Stimulated activated CD4-positive, alpha-beta T cell treated with anti-CD3 and anti-CD28 coated beads, Interleukin-1b, Interleukin-23, amount 100 ng/mL, for 48 hours (primary cell): Measurements from ENCODE around the gene PSAT1.
"Not testable (repeated sequence)": the region's sequence is repeated elsewhere in the genome, so short reads cannot be mapped to it uniquely, and the experiment has no call there.

Experiments used
- DNase-seq: peaks from one replicate; pipeline ENCODE4 v3.0.0-alpha.2; 2020

PSAT1 gene

DNA sequence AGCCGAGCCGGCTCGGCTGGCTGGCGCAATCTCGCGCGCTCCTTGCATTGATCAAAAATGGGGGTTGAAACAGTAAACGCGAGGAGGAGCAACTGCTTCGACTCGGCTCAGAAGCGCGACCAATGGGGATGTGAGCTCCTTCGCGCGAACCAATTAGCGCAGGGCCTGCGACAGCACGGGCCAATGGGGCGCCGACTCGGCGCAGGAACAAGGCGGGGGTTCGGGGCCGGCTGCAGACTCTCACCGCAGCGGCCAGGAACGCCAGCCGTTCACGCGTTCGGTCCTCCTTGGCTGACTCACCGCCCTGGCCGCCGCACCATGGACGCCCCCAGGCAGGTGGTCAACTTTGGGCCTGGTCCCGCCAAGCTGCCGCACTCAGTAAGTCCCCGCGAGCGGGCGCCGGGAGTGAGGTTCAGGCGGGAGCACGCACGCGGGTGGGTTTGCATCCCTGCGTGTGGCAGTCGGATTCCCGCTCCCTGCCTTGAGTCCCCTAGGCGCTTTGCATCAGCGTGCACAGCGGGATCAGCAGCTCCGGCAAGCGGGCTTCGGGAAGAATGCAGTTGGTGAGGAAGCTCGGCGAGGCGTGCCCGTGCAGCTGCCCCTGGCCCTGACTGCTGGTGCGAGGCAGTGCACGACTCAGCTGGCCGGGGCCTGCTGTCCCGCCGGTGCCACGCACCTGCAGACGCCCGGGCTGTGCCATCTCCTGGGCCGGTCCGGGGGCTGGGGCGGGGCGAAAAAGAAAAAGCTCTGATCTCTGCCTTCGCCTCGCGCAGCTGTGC lies at the start of gene PSAT1:
Gene PSAT1, plus strand, starts transcription at position 233 of the 779 bp plus-strand sequence. Its CDS starts 86 bp downstream, at position 319.
- DNase-seq, result peak; percentile 95

DNA sequence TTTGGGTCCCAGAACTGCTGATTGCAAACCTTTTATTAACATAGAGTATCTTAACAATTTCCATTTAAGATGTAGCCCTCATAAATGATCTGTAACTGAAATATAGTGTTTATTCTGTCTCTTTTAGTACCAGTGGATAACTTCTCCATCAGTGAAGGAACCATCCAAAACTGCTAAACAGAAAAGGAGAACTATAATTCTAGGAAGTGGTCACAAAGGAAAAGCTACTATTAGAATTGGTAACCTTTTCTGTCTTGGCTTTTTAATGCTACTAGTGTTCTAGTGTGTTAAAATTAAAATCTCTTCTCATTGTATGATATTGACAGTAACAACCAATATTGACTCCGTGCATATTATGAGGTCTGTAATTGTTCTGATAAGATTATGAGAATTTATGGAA lies 48.3 kb upstream of the PSAT1 start:
- DNase-seq, result no peak

DNA sequence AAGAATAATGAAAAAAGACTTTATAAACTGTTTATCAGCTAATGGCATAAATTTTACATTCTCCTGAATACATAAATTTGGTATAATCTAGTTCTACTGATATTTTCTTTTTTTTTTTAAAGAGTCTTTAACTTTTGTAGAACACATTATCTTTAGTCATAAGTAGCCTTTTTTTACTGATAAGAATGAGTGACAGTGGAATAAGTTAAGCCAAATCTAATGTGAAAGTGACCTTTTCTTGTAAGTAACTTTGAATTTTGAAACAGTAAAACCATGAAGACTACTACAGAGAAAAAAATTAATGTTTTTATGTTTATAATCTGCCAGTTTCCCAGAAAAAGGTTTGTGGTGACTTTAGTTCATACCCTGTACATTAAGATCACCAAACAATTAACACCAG lies 47.4 kb upstream of the PSAT1 start:
- no peak for DNase-seq

DNA sequence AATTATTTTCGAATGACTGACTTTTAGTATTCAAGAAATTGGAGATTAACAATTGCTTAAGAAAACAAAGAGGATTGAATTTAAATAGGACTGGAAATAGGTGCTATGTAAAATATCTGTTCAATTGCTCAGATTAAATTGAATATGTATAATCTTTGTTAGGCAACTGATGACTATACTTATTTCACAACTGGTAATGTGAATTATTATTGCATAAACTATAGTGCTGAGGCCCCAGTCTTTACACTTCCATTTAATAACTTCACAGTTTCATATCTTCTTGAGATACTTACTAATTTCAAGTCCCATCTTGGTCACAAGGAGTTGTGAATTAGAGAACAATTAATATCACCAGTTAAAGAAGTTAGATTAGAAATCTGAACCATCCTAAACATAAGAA lies 44.3 kb upstream of the PSAT1 start:
- DNase-seq, result no peak

DNA sequence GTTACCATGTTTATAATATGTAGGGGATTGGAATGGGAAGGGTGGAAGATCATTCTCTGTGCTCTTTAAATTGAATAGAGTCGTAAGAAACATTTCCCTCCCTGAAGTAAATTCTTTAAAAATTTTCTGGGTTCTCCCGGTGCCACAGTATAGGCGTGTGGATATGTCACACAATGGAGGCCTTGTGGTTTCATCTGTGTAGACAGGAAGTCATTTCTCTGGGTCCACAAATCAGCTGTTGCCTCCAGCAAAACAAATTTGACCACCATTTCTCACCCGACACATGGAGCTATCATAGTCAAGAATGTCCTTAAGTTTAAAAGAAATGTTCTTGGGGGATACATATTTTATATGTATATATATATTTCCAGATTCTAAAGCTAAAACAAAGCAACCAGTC lies 43.6 kb upstream of the PSAT1 start:
- DNase-seq, result no peak

DNA sequence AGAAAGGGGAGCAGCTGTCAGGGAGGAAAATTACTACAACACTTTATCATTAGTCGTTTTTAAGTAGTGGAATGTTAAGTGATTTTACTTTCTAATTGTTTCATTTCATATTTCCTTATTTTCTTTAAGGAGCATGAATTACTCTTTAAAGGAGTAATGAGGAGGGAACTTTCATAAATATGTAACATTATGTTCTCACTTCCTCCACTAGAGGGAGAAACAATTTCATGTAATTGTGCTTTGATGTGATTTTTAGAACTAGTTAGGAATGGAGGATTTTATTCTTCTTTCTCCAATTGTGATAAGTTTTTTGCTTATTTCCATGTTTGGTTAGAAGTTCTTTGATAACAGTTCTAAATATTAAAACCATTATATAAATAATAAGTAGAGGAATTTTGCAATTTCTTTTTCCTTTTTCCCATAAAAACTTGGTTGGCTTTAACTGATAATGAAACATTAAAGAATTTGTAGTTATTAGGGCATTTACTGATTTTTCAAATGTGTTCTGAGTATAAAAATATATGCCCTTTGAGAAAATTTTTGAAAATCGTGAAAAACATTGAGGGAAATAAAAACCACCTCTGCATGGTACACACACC lies 35.4 kb upstream of the PSAT1 start:
- no peak for DNase-seq

DNA sequence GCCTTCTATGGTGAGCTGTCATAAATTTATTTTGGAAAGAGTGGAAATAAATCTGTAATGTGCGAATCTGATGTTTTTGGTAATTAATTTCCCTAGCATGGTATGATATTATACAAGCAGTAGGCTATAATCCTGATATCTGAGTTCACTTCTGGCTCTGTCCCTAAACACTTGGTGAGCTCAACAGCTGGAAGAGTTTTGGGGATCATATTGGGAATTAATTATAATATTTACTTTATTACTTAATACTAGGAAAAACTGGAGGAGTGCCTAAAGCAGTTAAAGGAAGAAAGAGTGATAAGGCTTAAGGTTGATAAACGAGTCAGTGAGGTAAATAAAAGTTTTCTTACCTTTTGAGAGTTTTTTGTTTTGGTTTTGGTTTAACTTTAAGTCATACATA lies 34.3 kb upstream of the PSAT1 start:
- no peak for DNase-seq

DNA sequence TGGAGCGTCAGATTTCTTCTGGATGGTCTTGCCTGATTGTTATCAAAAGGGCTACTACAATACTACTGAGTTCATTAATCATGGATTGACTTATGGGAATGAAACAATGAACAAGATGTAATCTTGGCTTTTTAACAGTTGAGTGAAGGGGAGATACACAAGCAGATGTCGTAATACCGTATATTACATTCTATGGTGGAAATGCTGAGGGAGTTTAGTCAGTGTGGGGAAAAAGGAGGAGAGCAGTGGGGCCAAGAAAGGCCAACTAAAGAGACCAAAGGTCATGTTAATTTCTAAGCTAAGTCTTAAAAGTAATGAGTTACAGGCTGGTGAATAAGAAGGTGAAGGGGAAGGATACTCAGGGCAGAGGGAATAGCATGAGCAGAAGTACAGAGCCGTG lies 29.0 kb upstream of the PSAT1 start:
- DNase-seq, result no peak

DNA sequence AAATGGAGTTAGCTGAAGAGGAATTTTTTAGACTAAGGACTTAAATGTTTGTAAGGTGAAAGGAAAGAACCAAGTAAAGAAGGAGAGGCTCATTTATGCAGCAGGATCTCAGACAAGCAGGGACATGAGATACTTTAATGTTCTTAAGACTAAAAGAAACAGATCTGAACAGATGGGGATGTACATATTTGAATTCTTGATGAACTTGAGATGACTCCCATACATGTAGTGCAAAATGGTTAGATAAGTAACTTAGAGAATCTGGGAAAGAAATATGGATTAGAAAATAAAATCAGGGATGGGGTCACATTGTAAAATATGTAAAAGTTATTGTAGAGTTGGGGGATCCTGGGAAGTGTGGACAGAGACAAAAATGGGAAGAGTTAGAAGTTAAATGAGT lies 27.1 kb upstream of the PSAT1 start:
- DNase-seq, result no peak

DNA sequence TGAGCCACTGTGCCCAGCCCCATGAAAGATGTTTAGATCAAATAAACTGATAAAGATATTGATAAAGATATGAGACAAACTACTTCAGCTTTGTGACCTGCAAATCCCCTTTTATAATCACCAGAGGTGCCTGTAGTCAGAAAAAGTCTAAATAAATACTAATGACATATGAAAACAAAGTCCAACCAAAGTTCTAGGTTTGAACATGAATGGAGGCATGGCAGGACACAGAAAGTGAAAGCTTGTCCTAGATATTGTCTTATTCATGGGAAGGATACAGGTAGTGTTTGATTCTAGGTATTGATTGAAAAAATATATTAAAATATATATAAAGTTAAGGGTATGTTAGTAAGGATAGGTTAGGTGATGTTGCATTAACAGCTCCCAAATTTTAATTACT lies 24.6 kb upstream of the PSAT1 start:
- no peak for DNase-seq

DNA sequence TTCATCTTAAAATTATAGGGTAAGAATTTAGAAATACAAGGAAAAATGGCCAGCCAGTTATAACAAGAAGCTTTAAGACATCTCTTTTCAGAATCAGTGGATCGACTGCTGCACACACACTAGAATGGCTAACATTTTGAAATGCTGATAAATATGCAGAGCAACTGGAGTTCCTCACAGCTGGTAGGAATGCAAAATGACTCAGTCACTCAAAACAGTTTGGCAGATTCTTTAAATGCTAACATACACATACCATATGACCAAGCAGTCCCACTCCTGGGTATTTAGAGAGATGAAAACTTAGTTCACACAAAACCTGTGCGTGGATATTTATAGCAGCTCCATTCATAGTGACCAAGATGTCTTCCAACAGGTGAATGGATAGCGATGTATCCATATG lies 23.2 kb upstream of the PSAT1 start:
- no peak for DNase-seq

DNA sequence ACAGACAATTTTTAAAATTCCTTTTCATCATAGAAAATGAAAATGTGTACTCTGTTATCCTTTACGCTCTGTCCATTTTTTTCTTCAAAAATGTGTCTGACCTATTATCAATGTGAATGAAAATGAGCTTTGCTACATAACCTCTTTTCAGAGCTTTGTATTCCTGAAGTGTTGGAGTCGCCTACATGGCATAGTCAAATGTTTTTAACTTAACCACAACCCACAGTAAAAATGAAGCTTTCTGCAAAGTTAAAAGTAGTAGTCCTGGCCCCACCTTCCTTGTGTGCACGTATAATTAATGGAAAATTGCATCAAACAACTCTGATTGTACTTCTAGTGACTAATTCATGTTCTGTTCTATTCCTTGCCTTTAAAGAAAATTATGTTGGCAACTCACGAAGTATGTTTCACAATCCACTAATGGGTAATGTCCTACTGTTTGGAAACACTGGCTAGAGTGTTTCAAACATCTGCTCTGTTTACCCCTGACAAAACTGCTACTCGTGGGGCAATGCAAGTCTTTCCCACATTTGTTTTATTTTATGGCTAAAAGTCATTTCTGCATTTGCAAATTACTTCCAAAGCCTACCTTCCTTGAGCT lies 18.6 kb upstream of the PSAT1 start:
- no peak for DNase-seq

DNA sequence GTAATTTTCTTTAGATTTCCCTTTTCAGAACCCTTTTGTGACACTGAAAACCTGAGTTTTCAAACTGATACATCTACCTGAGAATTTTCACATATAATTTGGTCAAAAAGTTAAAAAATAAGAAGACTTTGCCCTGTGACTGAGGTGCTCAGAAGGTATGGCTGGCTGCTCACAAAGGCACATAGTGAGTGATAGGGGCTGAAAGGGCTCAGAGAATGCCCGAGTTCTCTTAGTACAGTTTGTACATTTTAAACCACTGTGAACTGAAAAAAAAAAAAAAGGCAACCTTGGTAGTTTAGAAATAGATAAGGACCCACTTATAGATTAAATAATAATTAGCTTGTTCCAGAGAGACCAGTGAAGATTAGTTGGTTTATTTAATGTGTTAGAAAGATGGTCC lies 18.1 kb upstream of the PSAT1 start:
- no peak for DNase-seq

DNA sequence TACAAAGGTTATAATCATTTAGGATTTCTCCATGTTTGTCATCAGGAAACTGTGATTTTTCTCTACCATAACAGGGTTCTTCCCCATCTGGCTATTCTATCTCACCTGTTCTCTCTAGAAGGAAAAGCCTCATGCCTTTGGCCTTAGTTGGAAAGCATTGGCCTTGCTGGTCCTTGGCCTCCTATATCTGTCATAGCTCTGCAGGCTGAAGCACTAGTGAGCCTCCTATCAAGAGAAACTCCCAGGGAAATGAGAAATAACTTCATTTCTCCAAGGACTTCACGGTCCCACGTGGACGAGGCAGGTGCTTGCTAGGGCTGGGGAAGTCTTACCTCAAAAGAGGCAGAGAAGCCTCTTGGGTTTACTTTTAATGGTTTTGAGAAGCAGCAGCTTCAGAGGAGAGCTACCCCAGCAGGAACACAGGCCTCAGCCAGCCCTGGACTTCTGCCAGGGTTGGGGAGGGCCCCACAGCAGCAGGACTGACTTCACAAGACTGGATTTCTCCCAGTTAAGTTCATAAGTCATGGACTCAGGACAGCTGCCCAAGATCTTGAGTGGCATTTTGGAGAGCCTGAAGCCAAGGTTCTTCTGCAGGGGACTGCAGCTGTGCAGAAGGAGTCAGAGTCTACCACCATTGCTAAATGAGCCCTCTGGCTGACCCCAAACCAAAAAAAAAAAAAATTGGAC lies 15.8 kb upstream of the PSAT1 start:
- no peak for DNase-seq

DNA sequence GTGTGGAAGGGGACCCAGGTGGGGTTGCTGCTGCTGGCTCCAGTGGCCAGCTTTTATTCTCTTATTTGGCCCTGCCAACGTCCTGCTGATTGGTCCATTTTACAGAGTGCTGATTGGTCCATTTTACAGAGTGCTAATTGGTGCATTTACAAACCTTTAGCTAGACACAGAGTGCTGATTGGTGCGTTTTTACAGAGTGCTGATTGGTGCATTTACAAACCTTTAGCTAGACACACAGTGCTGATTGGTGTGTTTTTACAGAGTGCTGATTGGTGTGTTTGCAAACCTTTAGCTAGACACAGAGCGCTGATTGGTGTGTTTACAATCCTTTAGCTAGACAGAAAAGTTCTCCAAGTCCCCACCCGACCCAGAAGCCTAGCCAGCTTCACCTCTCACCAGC lies 12.7 kb upstream of the PSAT1 start:
- not testable (repeated sequence) for DNase-seq

DNA sequence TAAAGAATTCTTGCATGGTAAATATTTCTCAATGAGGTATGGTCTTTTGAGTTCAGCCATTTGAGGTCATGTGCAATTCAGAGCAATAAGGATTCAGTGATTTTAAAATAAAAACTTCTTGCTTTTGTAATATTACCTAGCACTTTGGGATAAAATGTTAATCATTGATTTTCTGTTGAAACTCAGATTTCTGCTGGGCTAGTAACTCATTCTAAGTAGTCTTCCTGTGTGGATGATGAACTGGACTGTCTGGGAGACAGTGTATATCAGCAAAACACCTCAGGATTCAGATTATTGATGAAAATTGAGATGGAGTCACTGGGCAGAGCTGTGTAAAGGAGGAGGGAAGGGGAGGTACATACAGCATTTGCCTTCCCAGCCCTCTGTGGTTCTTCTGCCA lies 10.8 kb upstream of the PSAT1 start:
- no peak for DNase-seq

DNA sequence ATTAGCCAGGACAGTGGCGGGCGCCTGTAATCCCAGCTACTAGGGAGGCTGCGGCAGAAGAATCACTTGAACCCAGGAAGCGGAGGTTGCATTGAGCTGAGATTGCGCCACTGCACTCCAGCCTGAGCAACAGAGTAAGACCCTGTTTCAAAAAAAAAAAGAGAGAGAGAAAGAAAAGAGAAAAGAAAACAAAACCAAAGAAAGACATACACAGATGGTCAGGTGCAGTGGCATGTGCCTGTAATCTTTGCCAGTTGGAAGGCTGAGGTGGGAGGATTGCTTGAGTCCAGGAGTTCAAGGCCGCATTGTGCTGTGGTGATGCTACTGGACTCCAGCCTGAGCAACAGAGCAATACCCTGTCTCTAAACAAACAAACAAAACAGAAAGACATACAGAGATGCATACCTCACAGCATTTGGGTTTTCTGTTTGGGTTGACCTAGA lies 10.0 kb upstream of the PSAT1 start:
- no peak for DNase-seq

DNA sequence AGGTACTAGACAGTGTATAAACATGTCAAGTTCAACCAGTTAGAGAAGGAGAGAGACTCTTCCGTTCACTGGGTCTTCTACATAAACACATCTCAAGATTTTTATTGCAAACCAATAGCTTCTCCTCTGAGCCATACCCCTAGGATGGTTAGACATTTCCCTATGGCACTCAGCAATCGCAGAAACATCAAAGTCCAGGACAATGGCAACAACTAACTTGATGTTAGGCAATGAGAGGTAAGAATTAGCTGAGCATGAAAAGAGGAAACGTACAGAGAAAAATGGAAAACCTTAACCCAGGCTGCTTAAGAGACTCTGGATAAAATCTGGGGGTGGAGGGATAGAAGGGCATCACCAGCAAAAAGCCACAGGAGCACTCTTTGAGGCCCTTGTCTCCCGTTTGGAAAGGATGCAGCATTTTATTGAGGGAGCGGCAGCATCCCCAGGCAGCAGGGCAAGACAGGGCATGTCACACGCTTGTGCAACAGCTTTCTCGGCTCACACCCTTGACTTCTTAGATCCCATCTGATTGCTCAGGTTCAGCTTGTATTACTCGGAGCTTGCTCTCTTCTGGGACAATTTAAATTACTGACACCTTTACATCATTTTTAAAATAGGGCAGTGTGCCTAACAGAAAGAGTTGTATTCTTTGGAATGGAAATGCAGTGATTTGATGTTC lies 8.6 kb upstream of the PSAT1 start:
- DNase-seq, result no peak

DNA sequence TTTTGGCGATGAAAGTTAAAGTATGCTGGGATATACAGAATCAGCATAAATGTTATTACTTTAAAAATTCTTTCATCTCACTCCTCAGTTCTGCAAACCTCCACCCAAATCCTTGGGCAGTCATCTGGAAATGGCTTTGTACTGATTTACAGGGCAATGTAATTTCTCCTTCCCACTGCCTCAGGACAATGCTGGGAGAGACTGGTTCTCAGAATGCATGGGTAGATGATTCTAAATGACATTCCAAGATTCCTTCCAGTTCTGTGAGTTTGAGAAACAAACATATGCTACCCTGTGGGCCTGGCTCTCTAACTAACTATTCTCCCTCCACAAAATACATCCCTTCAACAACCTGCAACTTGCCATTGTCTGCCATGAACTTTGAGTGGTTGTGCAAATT lies 7.5 kb upstream of the PSAT1 start:
- no peak for DNase-seq

DNA sequence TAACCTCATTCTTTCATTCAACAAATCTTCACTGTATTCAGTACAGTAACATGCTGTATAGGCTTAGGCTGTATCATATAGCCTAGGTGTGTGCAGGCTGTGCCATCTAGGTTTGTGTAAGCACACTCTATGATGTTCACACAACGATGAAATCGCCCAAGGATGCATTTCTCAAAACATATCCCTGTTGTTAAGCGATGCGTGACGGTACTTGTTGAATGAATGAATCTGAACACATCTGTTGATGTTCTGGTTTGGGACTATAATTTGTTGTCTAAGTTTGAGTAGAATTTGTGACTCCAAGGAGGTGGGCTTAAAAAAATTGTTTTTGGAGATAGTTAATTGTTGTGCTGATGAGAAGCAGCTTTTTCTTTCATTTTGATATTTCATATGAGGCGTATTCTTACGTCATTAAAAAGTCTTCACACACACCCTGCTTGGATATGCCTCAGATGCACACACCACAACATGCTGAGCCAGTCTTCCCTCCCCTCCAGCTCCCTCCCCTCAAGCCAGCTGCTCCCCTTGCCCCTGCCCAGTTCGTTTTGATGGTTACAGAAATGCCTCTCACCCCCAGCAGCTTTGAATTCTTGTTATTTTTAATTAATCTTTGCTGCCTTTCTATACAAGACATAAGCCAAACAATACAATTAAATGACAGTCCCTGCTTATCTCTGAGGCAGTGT lies 5.5 kb upstream of the PSAT1 start:
- no peak for DNase-seq

DNA sequence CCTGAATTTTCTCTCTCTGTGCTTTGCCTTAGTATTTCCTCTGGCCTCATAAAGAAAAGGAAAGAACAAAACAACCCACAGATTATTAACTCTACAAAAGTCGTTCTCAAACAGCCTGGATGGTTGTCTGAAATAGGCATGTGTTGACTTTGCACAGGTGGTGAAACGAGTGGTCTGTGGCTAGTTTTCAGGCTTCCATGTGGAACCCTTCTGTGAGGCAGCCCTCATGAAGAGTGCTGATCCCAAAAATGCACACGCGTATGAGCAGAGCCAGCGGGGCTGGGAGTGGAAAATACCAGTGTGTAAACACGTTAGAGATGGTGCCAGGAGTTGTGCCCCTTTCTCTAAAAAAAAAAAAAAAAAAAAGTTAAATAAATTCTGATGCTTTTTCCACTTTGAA lies 4.9 kb upstream of the PSAT1 start:
- no peak for DNase-seq

DNA sequence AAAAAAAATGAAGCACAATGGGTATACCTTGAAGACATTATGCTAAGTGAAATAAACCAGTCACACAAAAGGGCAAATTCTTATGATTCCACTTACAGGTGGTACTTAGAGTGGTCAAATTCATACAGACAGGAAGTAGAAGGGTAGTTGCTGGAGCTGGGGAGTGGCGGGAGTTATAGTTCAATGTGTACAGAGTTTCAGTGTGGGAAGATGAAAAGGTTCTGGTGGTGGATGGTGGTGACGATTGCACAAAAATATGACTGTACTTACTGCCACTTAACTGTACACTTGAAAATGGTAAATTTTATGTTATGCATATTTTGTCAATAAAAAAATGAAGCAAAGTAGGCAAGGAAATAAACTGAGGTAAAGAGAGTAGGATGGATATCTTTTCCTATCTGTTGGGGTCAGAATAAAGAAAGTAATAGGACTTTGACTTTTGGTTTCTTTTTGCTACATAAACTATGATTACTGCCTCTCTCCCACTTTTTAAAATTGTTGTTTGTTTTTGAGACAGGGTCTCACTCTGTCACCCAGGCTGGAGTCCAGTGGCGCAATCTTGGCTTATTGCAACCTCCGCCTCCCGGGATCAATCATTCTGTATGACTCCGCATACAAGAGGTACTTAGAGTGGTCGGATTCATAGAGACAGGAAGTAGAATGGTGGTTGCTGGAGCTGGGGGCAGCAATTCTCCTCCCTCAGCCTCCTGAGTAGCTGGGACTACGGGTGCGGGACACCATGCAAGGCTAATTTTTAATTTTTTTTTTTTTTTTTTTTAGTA lies 4.0 kb upstream of the PSAT1 start:
- peak; percentile 44 for DNase-seq
